Activated CD8-positive, alpha-beta memory T cell treated with anti-CD3 and anti-CD28 coated beads, Interleukin-2, amount 50 U/mL, for 4 hours (primary cell): Measurements from ENCODE around the gene NUDT17.

Source experiments
- DNase-seq: peaks from one replicate; pipeline ENCODE4 v3.0.0-alpha.2; 2020

Gene NUDT17

DNA sequence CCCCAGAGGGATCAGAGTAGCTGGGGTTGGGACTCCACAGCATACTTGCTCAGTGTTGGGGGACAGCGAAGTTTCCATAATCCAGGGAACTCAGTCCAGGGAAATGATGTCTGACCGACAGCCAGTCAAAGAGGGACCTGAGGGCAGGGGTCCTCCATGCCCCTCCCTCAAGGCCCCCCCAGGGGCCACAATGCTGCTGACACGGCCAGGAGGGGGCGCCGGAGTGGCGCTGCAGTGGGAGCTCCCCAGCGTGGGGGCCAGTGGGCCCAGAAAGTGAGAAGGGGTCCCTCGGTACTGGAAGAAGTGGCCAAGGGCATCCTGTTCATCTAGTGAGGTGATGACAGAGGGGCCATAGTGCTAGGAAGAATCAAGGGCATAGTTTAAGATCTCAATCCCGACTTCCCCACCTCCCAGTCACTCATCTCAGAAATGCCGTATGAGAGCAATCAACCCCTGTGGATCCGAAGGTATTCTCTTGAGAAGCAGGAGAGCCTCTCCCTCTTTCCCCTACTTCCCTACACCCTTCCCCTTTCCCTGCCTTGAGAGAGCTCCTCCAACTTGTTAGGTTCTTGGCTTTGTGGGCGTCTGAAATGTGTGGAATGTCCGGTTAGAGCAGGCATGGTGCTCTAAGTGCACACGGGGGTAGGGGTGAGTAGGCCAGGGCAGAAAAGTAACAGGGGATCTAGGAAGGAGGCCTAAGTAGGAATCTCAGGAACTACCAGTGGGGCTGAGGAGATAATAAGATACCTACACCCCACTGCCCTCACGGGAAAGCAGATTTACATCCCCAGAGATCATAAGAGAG lies 4.1 kb downstream of the NUDT17 start:
- DNase-seq, result no peak

- DNase-seq, result no peak
Observed at GRCh38 chr1:145855426-145855948, 10.1 kb downstream of the NUDT17 start.

DNA sequence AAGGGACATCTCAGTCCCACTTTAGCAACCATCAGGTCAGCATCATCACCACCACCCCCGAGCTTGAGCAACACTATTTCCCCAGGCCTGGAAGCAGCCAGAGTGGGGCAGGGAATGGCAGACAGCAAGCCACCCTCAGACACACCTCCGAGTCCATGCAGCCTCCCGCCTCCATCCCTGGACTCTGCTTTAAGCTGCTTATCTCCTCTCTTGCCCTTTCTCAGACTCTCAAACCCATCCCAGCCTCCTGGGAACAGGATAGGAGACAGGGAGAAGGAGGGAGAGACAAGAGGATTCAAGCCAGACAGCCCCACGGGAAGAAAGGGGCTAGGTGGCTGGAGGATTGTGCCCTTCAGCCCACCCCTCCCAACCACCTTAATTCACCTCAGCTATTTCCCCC lies 11.7 kb downstream of the NUDT17 start:
- DNase-seq, result no peak

DNA sequence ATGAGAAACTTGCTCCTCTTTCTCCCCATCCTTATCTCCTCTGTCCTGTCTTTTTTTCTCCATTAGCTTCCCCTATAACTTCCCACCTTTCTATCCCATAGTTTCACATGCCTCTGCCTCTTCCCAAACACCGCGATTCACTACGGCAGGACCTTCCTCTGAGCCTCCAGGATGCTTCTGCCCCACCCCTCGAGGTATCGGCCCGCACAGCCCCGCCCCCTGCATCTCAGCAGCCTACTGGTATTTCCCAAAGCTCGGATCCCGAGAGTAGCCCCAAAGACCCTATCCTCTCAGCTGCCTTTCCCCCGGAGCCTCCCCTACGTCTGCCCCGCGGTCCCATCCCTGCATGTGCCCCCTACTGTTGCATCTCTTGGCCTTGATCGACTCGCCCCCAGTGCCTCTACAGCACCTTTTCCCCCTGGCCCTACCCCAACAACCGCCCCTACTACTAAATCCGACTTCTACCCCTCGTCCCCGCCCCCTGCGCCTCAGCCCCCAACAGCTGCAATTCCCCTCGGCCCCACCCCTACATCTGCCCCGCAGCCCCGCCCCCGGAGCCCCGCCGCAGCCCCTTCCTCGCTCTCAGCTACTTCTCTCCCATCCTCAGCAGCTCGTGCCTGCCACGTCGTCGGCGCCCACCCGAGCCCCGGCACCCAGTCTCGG lies 12.9 kb downstream of the NUDT17 start:
- DNase-seq, result peak; percentile 71

- peak; percentile 80 for DNase-seq
Observed at GRCh38 chr1:145858901-145859490, 13.6 kb downstream of the NUDT17 start, which contains the start of gene PIAS3. Gene PIAS3, minus strand, starts transcription at chr1:145859081. Its CDS starts 91 bp downstream, at chr1:145858990.

- peak; percentile 79 for DNase-seq
Observed at GRCh38 chr1:145859491-145860023, 14.1 kb downstream of the NUDT17 start.

DNA sequence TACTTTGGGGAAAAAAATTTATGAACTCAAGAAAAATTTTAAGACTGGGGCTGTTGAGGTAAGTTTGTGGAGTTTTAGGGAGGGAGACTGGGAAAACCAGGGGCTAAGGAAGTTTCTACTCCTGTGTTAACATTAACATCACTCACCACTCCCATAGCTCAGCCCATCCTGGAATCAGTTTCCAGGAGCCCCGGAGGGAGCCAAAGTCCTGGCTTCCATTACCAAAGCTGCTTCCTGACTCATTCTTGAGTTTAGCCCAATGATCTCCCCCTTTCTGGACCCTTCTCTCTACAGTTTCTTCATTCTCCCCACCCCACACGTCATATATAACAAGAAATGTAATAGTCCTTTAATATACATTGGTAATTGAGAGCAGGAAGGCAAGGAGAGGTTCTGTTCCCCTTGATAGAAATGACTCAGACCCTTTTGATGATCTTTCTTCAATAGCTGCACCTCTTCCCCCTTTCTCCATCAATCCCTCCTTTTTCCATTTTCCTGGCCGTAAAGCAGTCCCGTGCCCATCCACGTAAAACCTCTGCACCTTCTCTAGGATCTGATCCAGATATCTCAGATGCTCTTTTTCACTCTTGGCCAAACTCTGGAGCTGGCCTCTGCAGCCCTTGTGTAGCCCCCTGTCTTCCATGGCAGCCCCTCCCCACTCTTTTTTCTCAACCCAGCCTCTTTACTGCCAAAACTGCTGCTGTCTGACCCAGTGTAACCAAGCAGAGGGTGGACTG lies 18.0 kb downstream of the NUDT17 start:
- no peak for DNase-seq

GRCh38 chr1:145868232-145868631 lies 22.8 kb downstream of the NUDT17 start:
- no peak for DNase-seq

GRCh38 chr1:145871994-145872924 lies 26.8 kb downstream of the NUDT17 start:
- peak; percentile 44 for DNase-seq

DNA sequence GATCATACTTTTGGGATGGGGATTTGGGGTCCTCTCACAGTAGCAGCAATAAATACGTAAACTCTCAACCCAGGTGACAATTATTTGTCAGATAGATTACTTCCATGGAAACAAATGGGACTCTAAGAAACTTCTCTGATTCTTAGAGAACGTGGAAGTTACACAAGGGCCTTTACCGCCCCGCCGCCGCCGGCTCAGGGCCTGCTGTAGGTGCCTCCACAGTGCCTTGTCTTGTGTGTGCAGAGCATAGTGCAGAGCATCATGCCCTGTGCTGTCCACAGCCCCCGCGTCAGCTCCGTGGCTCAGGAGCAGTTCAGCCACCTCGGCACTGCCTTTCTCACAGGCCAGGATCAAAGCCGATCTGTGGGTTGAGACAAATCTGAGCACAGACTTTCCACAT lies 29.2 kb downstream of the NUDT17 start:
- DNase-seq, result no peak

- no peak for DNase-seq
Observed at GRCh38 chr1:145877923-145878486, 32.6 kb downstream of the NUDT17 start.

DNA sequence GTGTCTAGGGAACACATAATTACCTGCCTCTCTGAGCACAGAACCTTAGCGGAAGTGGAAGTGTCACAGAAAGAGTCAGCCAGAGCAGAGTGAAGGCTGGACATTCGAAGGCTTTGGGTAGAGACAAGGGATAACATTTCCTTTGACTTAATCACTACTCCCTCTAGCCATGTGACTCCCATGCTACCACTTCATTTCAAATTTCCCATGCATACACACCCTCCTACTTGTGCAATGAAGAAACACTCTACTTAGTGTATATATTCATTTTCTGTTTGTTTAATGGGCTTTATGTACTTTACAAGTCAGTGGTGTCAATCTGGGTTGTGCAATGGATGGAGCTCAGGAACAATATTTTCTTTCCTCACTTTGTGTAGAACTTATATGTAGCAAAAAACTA lies 33.3 kb downstream of the NUDT17 start:
- DNase-seq, result no peak

DNA sequence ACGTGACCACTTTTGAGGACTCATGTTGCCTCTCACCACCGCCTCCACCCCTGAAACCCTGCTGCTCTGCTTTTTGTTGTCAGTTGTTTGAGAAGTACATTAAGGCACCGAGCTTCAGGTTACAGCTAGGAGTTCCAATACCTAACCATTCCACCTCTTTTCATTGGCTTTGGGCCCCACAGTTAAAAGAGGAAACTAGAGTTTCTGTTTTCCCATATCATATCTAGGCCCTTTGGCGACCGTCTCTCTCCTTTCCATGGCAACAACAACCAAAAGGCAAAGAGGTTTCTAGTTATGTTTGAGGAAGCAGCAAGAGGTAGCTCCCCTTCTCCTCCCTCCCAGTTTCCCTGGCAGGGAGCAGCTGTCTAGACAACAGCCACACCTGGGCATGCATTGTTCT lies 34.3 kb downstream of the NUDT17 start:
- no peak for DNase-seq

GRCh38 chr1:145884675-145885074 lies 39.2 kb downstream of the NUDT17 start:
- no peak for DNase-seq

DNA sequence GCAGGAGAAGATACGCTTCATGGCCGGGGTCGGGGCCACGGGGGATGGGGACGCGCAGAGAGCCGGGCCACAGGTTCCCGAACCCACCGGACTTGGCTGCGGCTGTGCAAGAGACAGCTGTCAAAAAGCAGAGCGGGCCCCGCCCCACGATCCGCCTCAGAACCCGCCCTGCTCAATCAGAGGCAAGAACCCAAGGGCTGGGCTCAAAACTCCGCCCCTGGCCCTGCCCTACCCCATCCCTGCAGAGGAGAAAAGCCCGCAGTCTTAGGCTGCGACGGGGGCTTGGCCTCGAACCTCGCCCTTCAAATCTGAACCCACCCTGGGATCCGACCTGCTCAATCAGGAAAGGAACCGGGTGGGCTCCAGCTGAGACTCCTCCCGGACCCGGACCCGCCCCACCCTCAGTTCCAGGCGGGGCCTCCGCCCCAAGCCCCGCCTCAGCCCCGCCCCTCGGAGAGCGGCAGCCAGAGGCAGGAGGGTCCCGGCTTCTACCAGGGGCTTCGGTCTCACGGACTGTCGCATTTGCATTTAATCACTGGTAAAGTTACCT lies 40.4 kb downstream of the NUDT17 start, which contains the start of gene ANKRD35:
ANKRD35 (minus strand) TSS at position 129 of the 550 bp plus-strand sequence; CDS start at position 21, 108 bp downstream.
- DNase-seq, result peak; percentile 87

GRCh38 chr1:145886390-145886789 lies 41.0 kb downstream of the NUDT17 start:
- DNase-seq, result no peak

DNA sequence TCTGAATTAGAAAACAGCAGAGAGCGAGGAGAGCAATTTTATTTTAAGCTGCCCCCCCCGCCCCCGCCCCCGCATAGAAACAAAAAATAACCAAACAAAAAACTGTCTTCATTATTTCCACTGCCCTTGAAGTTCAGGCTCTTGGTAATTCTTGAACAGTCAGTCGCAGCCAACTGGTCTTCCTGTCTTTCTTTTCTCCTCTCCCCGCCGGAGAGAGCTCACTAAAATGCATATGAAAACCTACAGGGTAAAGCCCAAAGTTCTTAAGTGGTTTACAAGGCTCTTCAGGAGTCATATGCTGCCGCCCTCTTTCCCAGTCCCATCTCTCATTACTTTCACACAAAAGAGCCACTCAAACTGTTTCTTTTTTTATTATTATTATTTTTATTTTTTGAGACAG lies 41.4 kb downstream of the NUDT17 start:
- DNase-seq, result no peak

DNA sequence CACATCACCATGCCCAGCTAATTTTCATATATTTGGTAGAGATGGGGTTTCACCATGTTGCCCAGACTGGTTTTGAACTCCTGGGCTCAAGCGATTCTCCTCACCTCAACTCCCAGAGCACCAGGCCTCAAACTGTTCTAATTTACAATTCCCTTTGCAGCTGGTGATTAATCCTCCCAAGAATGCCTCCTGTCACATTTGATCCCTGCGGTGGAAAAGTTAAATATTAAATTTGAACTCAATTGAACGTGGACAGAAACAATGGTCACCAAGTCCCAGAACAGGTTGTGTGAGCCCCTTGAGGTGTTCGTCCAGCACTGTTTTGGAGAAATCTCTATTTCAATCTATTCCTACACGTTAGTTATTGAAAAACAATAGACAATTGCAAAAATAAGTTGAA lies 42.2 kb downstream of the NUDT17 start:
- no peak for DNase-seq

GRCh38 chr1:145889722-145890121 lies 44.3 kb downstream of the NUDT17 start:
- no peak for DNase-seq

- DNase-seq, result no peak
Observed at GRCh38 chr1:145891143-145891542, 45.7 kb downstream of the NUDT17 start.
